GM23338 (cell line): ENCODE results near the gene NPHP4. TPM values are rescaled to one million over a fixed set of nuclear protein-coding genes. Genes with fewer than 3 reads are reported as not detected.

Source experiments
- ATAC-seq: fragments of 200-7000 bp; cut with Tn5 transposase; 3 replicates; pipeline ENCODE4 v1.9.1; 2020
- DNase-seq: peaks from one replicate; pipeline ENCODE4 v3.0.0-alpha.2; 2015; ENCODE audit warnings: low spot score
- H2AFZ ChIP-seq: fragments of 200-600 bp; sonication (generic); 2 replicates; pipeline ENCODE4 v1.8.0; 2016; ENCODE audit warnings: antibody characterized with exemption, mild to moderate bottlenecking, moderate library complexity
- H3F3A ChIP-seq: fragments of 200-600 bp; sonication (generic); replicated peaks from 2 replicates; pipeline ENCODE4 v1.8.0; 2017; ENCODE audit warnings: antibody characterized with exemption, mixed run types, low read depth
- H3K27ac ChIP-seq: fragments of 200-600 bp; sonication (generic); 2 replicates; pipeline ENCODE4 v1.6.1; 2016; ENCODE audit warnings: low read depth
- H3K27me3 ChIP-seq: fragments of 200-600 bp; sonication (generic); 2 replicates; pipeline ENCODE4 v1.8.0; 2016; ENCODE audit warnings: mild to moderate bottlenecking, mixed run types, moderate library complexity; ENCODE audit not compliant: insufficient read depth
- H3K36me3 ChIP-seq: fragments of 200-600 bp; sonication (generic); 2 replicates; pipeline ENCODE4 v1.8.0; 2016; ENCODE audit warnings: mild to moderate bottlenecking; ENCODE audit not compliant: insufficient read depth
- H3K4me1 ChIP-seq: fragments of 200-600 bp; sonication (generic); 2 replicates; pipeline ENCODE4 v1.8.0; 2016; ENCODE audit warnings: mild to moderate bottlenecking, moderate library complexity; ENCODE audit not compliant: insufficient read depth
- H3K4me2 ChIP-seq: fragments of 200-600 bp; sonication (generic); 2 replicates; pipeline ENCODE4 v1.7.1; 2017; ENCODE audit warnings: mixed run types
- H3K4me3 ChIP-seq: fragments of 200-600 bp; sonication (generic); 2 replicates; pipeline ENCODE4 v1.6.1; 2016; ENCODE audit warnings: mixed run types
- H3K79me2 ChIP-seq: fragments of 200-600 bp; sonication (generic); replicated peaks from 2 replicates; pipeline ENCODE4 v1.8.0; 2017; ENCODE audit warnings: mild to moderate bottlenecking; ENCODE audit not compliant: insufficient read depth
- H3K9me2 ChIP-seq: fragments of 200-600 bp; sonication (generic); 2 replicates; pipeline ENCODE4 v1.8.0; 2017; ENCODE audit not compliant: insufficient read depth
- H4K20me1 ChIP-seq: fragments of 200-600 bp; sonication (generic); replicated peaks from 2 replicates; pipeline ENCODE4 v1.8.0; 2017; ENCODE audit warnings: mild to moderate bottlenecking; ENCODE audit not compliant: insufficient read depth
- H3K27ac Mint-ChIP-seq: 2 replicates; pipeline ENCODE4 v1.8.0; 2020; ENCODE audit warnings: inconsistent platforms, mild to moderate bottlenecking, moderate library complexity, mixed read lengths
- H3K27me3 Mint-ChIP-seq: 3 replicates; pipeline ENCODE4 v1.8.0; 2022; ENCODE audit warnings: low read depth, mild to moderate bottlenecking, moderate library complexity, mixed read lengths, inconsistent platforms; ENCODE audit not compliant: insufficient read depth, poor library complexity
- H3K36me3 Mint-ChIP-seq: 3 replicates; pipeline ENCODE4 v1.8.0; 2021; ENCODE audit warnings: low read depth, mild to moderate bottlenecking, inconsistent platforms, moderate library complexity, mixed read lengths
- H3K4me1 Mint-ChIP-seq: 3 replicates; pipeline ENCODE4 v1.8.0; 2020; ENCODE audit warnings: mild to moderate bottlenecking, inconsistent platforms, mixed read lengths
- H3K4me3 Mint-ChIP-seq: 3 replicates; pipeline ENCODE4 v1.8.0; 2021; ENCODE audit warnings: moderate library complexity, mild to moderate bottlenecking, inconsistent platforms, mixed read lengths
- H3K9me3 Mint-ChIP-seq: 3 replicates; pipeline ENCODE4 v1.8.0; 2020; ENCODE audit warnings: moderate library complexity, mild to moderate bottlenecking, inconsistent platforms, mixed read lengths
- CREB1 ChIP-seq: fragments of 250-450 bp; sonication (Bioruptor Pico); IDR thresholded peaks from 2 replicates; pipeline ENCODE4 v1.5.0; 2020; ENCODE audit warnings: low read depth, mild to moderate bottlenecking, moderate library complexity
- CTCF ChIP-seq, 2 experiments: fragments of 200-600 bp in 1 of 2; sonication (generic) in 1 of 2; conservative IDR thresholded peaks; 2 replicates each; pipeline versions ENCODE4 v1.5.1 to v1.6.1; 2016 to 2017; ENCODE audit warnings: antibody characterized with exemption in 2 of 2, low read depth in 2 of 2, mild to moderate bottlenecking in 2 of 2, moderate library complexity in 1 of 2
- ETS1 ChIP-seq: IDR thresholded peaks from 2 replicates; pipeline ENCODE4 v1.6.1; 2016; ENCODE audit warnings: antibody characterized with exemption
- EZH2 ChIP-seq: fragments of 200-600 bp; sonication (generic); IDR thresholded peaks from one replicate; pipeline ENCODE4 v1.8.0; 2017; ENCODE audit warnings: antibody characterized with exemption, mild to moderate bottlenecking, low read depth; ENCODE audit not compliant: unreplicated experiment
- EZH2phosphoT487 ChIP-seq: fragments of 200-600 bp; sonication (generic); IDR thresholded peaks from one replicate; pipeline ENCODE4 v1.8.1; 2018; ENCODE audit warnings: antibody characterized with exemption; ENCODE audit not compliant: unreplicated experiment
- JUNB ChIP-seq: IDR thresholded peaks from one replicate; pipeline ENCODE4 v1.6.1; 2016; ENCODE audit warnings: antibody characterized with exemption; ENCODE audit not compliant: unreplicated experiment
- NANOG ChIP-seq: IDR thresholded peaks from 2 replicates; pipeline ENCODE4 v1.6.1; 2016; ENCODE audit warnings: antibody characterized with exemption, borderline replicate concordance
- POLR2AphosphoS5 ChIP-seq: IDR thresholded peaks from 2 replicates; pipeline ENCODE4 v1.6.1; 2016; ENCODE audit warnings: antibody characterized with exemption, low read depth
- REST ChIP-seq: IDR thresholded peaks from one replicate; pipeline ENCODE4 v1.6.1; 2018; ENCODE audit warnings: antibody characterized with exemption; ENCODE audit not compliant: unreplicated experiment
- STAT1 ChIP-seq: IDR thresholded peaks from one replicate; pipeline ENCODE4 v1.6.1; 2016; ENCODE audit warnings: antibody characterized with exemption; ENCODE audit not compliant: unreplicated experiment
- ZNF331 ChIP-seq: fragments of 250-450 bp; sonication (Bioruptor Pico); IDR thresholded peaks from 2 replicates; pipeline ENCODE4 v1.5.0; 2020; ENCODE audit warnings: low read depth, mild to moderate bottlenecking, moderate library complexity
- polyA plus RNA-seq: library from polyadenylated mRNA; unstranded; fragments of >200 nt; fragmentation: Nextera tagmentation; extraction: Ambion mirVana; gene quantifications from 2 replicates; pipeline ENCODE4 v1.2.1, GENCODE V29; 2016
- total RNA-seq: library from RNA; depleted of rRNA; stranded (reverse); fragments of >200 nt; shearing (Covaris generic); gene quantifications from 2 replicates; pipeline ENCODE4 v1.2.3, GENCODE V29; 2014

NPHP4 gene
- total and polyA plus RNA-seq, 2 experiments from 2014 or later = 2.5 to 12.4 TPM

- peak; percentile 68 to 86 for TF ChIP-seq CTCF (conservative IDR thresholded peaks at IDR 0.05; ENCODE audit: low read depth in 2 of 2)
Observed at GRCh38 chr1:5830771-5831599, 161.2 kb downstream of the NPHP4 start (continued).

GRCh38 chr1:5829414-5829813 lies 162.8 kb downstream of the NPHP4 start:
- no peaks in the 10 kb centered on the region for H3K36me3 ChIP-seq
- ATAC-seq (no peak), DNase-seq (no peak)
- no peak for TF ChIP-seq EZH2phosphoT487
- TF ChIP-seq STAT1 = no peak
- TF ChIP-seq REST = no peak
- no peak for TF ChIP-seq ZNF331 (CRISPR knock-in tag)
- no peak for TF ChIP-seq NANOG
- H3K4me1 ChIP-seq = peaks cover 5% of the 10 kb centered on the region
- H3F3A ChIP-seq = no peaks in the 10 kb centered on the region
- Mint-ChIP-seq H3K4me1 (peaks cover 17% of the 10 kb centered on the region), H3K36me3 (peaks cover 5% of the 10 kb centered on the region), H3K27me3 (peaks cover 18% of the 10 kb centered on the region), H3K9me3 (peaks cover 9% of the 10 kb centered on the region; the same call in 2 of the 3 replicates), H3K4me3 (no peak overlapping the region), H3K27ac (no peak overlapping the region)
- no peak overlapping the region for H3K4me3 ChIP-seq
- no peaks in the 10 kb centered on the region for H4K20me1 ChIP-seq
- no peak overlapping the region for H3K27ac ChIP-seq
- no peaks in the 10 kb centered on the region for H3K79me2 ChIP-seq
- H3K9me2 ChIP-seq = no peaks in the 10 kb centered on the region
- H3K27me3 ChIP-seq = no peaks in the 10 kb centered on the region
- H2AFZ ChIP-seq = no peak overlapping the region
- no peak overlapping the region for H3K4me2 ChIP-seq

- Mint-ChIP-seq H3K4me1 (peaks cover 17% of the 10 kb centered on the region), H3K36me3 (peaks cover 7% of the 10 kb centered on the region)
- no peak overlapping the region for H2AFZ ChIP-seq
Observed at GRCh38 chr1:5828308-5828935, 163.8 kb downstream of the NPHP4 start.

More at GRCh38 chr1:5828308-5828935, 163.8 kb downstream of the NPHP4 start:
- Histone ChIP-seq H3K27ac (no peak overlapping the region), H3F3A (no peaks in the 10 kb centered on the region), H4K20me1 (no peaks in the 10 kb centered on the region), H3K4me2 (no peak overlapping the region), H3K4me3 (no peak overlapping the region), H3K79me2 (no peaks in the 10 kb centered on the region), H3K36me3 (no peaks in the 10 kb centered on the region), H3K9me2 (no peaks in the 10 kb centered on the region), H3K4me1 (peaks cover 5% of the 10 kb centered on the region), H3K27me3 (no peaks in the 10 kb centered on the region)
- no peak for ATAC-seq
- Mint-ChIP-seq H3K9me3 (peaks cover 9% of the 10 kb centered on the region; the same call in 2 of the 3 replicates), H3K27me3 (peaks cover 18% of the 10 kb centered on the region), H3K27ac (no peak overlapping the region), H3K4me3 (no peak overlapping the region)
- DNase-seq = no peak
- TF ChIP-seq ETS1 = no peak
- TF ChIP-seq POLR2AphosphoS5 = no peak
- TF ChIP-seq CREB1 = no peak
- TF ChIP-seq EZH2phosphoT487 = no peak
- TF ChIP-seq EZH2 = no peak
- TF ChIP-seq CTCF (conservative IDR thresholded peaks at IDR 0.05; ENCODE audit: low read depth in 2 of 2) = no peak
- TF ChIP-seq JUNB = no peak
